ES-I3 (cell line): ENCODE results near the gene DNAJC11.
"Not testable (repeated sequence)": the region's sequence is repeated elsewhere in the genome, so short reads cannot be mapped to it uniquely, and the experiment has no call there.

Source experiments
- H3K36me3 ChIP-seq: 2 replicates; pipeline ENCODE4 v1.6.1; 2013; ENCODE audit warnings: mild to moderate bottlenecking, low read length, control low read depth, moderate library complexity; ENCODE audit not compliant: insufficient read depth
- H3K4me1 ChIP-seq: 2 replicates; pipeline ENCODE4 v1.6.1; 2013; ENCODE audit warnings: mild to moderate bottlenecking, control low read depth, low read length; ENCODE audit not compliant: insufficient read depth
- H3K9ac ChIP-seq: 2 replicates; pipeline ENCODE4 v1.6.1; 2013; ENCODE audit warnings: low read depth, mild to moderate bottlenecking, low read length, moderate library complexity
- H3K9me3 ChIP-seq: 2 replicates; pipeline ENCODE4 v1.6.1; 2013; ENCODE audit warnings: mild to moderate bottlenecking, low read length, moderate library complexity; ENCODE audit not compliant: control insufficient read depth, insufficient read depth

DNAJC11 gene

DNA sequence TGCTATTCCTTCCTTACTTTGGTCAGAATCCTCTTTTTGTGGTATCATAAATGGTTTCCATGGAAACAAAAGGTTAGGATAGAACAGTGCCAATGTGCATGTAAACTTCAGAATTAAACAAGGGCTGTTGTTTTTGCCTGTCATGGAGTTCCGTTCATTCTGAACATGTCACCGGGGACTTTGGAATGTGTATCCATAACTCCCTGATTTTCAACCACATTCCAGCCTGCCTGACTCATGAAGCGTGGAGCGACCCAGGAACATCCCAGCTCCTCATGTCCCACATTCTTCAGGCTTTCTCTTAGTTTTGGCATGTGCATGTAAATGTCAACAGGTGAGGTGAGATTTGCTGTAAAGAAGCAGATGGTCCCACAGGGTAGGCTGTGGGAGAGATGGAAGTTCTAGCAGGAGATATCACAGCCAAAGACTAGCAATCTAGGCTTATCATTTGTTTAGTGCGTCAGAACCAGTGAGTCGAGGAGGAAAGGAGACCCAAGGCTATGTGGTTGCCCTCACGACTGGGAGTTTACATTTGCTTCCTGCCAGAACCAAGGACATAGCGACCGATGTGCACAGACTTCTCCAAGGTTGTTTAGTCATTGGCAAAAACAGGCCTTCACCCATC, 23.0 kb upstream of the DNAJC11 start:
- no peaks in the 10 kb centered on the region for H3K9me3 ChIP-seq
- H3K9ac ChIP-seq: no peak overlapping the region
- H3K36me3 ChIP-seq: no peaks in the 10 kb centered on the region
- peaks cover 9% of the 10 kb centered on the region for H3K4me1 ChIP-seq

DNA sequence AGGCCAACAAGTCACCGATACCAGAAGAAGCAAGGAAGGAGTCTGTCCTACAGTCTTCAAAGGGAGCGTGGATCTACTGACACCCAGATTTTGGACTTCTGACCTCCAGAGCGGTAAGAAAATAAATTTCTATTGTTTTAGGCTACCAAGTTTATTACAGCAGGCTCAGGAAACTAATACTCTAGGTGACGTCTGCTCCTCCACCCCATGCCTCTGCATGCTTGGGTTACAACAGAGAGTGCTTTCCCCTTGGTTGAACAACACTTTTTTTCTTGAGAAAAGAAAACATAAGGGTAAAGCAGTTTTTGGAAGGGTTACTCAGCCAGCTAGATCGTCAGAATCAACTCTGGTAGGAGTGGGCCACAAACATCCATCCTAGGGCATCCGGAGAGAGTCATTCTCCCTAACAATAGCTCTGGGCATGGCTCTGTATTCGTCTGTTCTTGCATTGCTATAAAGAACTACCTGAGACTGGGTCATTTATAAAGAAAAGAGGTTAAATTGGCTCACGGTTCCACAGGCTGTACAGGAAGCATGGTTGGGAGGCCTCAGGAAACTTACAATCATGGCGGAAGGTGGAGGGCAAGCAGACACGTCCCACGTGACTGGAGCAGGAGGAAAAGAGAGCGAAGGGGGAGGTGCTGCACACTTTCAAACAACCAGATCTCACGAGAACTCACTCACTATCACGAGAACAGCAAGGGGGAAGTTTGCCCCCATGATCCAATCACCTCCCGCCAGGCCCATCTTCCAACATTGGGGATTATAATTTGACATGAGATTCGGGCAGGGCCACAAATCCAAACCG, 22.2 kb upstream of the DNAJC11 start:
- Histone ChIP-seq H3K9me3 (no peaks in the 10 kb centered on the region), H3K36me3 (no peaks in the 10 kb centered on the region), H3K9ac (no peak overlapping the region), H3K4me1 (peaks cover 9% of the 10 kb centered on the region)

DNA sequence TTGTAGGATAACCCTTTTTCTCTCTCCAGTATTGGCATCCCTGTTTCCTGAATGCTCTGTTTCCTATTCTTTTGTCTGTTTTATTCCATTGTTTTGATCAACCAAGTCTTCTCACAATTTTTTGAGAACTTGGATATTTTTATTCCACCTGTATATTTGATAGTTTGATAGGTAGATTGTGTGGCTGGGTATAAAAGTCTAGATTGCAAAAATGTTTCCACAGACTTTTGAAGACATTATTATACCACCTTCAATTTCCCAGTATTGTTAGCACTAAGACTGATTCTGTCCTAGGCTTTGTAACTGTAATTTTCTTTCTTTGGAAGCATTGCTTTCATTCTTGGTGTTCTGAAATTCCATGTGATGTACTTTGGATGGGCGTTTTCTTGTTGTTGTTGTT, 9.6 kb upstream of the DNAJC11 start:
- Histone ChIP-seq H3K4me1 (no peaks in the 10 kb centered on the region), H3K9ac (no peak overlapping the region), H3K9me3 (peaks cover 2% of the 10 kb centered on the region; the same call in 1 of the 2 replicates), H3K36me3 (no peaks in the 10 kb centered on the region)

DNA sequence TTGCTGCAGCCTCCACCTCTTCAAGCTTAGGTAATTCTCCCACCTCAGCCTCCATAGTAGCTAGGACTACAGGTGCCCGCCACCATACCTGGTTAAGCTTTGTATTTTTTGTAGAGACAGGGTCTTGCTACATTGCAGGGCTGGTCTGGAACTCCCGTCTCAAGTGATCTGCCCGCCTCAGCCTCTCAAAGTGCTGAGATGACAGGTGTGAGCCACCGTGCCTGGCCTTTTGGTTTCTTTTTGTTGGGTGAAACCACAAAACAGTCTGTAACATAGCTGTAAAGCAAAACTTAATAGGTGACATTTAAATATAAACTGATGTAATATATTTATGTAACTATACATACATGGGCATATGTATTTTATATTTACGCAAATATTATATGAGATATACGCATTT, 3.1 kb upstream of the DNAJC11 start:
- no peaks in the 10 kb centered on the region for H3K36me3 ChIP-seq
- H3K9me3 ChIP-seq: no peaks in the 10 kb centered on the region

DNA sequence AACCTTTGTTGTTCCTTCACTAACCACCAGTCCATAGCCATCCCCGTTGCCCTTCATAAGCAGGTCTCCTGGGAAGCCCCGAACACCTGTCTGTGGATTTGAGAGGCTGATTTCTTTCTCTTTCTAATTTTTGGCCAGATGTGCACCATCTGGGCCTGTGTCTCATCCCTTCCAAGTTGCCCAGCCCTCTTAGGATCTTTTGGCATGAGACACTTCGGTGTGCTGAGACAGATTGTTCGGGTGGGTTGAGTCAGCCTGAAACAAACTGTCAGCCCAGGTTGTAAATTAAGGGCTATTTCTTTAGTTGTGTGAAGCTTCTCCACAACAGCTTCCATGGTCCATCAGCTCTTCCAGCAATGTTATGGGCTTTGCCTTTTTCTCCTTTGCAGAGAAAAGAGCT, 1.4 kb upstream of the DNAJC11 start:
- no peaks in the 10 kb centered on the region for H3K36me3 ChIP-seq
- no peak overlapping the region for H3K9ac ChIP-seq
- 0 out of 2 replicates have a peak, but pooled peaks cover 3% of the 10 kb centered on the region for H3K4me1 ChIP-seq
- no peaks in the 10 kb centered on the region for H3K9me3 ChIP-seq

More for the DNA sequence above, 3.1 kb upstream of the DNAJC11 start:
- H3K4me1 ChIP-seq: 0 out of 2 replicates have a peak, but pooled peaks cover 3% of the 10 kb centered on the region
- no peak overlapping the region for H3K9ac ChIP-seq

DNA sequence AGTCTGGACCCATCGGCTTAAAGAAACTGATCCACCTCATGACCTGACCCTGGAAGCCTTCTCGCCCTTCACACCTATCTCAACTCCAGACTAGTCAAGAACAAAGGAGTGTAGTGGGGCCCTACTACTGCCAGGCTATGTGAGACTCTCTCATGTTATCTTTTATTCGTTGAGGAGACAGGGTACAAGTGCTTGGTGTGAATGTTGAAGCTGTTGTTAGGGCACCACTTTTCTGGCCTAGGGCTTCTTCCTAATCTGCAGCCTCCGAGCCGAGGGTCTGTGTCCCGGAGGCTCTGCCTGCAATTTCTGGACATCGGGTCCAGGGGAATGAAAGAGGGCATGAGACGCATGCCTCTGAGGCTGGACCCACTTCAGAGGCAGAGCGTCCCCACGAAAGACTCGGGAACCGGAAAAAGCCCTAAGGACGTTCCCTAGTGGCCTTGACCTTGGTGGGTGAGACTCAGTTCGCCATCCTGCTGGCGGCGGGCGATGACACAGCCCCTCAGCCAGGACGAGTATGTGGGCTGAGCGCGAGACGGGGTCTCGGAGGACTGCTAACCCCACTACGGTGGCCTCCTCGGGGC, 671 bp downstream of the DNAJC11 start:
- Histone ChIP-seq H3K36me3 (no peaks in the 10 kb centered on the region), H3K9me3 (no peaks in the 10 kb centered on the region), H3K9ac (peak overlapping the region; percentile 87)

DNA sequence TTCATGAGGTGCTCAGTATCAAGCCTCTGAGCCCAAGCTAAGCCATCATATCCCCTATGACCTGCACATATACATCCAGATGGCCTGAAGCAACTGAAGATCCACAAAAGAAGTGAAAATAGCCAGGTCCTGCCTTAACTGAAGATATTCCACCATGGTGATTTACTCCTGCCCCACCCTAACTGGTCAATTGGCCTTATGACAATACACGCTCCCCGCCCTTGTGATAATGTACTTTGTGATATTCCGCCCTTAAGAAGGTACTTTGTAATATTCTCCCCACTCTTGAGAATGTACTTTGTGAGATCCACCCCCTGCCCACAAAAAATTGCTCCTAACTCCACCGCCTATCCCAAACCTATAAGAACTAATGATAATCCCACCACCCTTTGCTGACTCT, 1.7 kb downstream of the DNAJC11 start:
- H3K9me3 ChIP-seq, H3K4me1 ChIP-seq, H3K9ac ChIP-seq, H3K36me3 ChIP-seq: not testable (repeated sequence)

More for the DNA sequence above, 671 bp downstream of the DNAJC11 start:
- 0 out of 2 replicates have a peak, but pooled peaks cover 3% of the 10 kb centered on the region for H3K4me1 ChIP-seq

DNA sequence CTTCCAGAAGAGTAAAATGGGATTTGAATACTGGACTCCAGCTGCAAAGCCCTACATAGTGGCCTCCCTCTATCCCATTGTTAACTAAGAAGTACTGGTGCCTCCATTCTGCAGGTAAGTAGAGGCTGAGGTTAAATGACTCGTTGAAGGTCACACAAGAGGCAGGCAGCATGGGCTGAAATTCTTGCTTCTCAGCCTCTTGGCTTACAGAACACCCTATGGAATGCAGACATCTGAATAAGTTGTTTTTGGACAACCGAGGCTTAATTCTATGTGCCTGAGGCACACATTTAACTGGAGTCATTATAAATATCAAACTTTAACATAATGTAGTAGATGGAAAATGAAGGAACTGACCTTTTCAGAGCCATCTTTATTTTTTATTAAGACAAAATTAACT, 5.7 kb downstream of the DNAJC11 start:
- H3K9ac ChIP-seq: no peak overlapping the region
- no peaks in the 10 kb centered on the region for H3K36me3 ChIP-seq
- peaks cover 3% of the 10 kb centered on the region; the same call in 1 of the 2 replicates for H3K4me1 ChIP-seq
- no peaks in the 10 kb centered on the region for H3K9me3 ChIP-seq

DNA sequence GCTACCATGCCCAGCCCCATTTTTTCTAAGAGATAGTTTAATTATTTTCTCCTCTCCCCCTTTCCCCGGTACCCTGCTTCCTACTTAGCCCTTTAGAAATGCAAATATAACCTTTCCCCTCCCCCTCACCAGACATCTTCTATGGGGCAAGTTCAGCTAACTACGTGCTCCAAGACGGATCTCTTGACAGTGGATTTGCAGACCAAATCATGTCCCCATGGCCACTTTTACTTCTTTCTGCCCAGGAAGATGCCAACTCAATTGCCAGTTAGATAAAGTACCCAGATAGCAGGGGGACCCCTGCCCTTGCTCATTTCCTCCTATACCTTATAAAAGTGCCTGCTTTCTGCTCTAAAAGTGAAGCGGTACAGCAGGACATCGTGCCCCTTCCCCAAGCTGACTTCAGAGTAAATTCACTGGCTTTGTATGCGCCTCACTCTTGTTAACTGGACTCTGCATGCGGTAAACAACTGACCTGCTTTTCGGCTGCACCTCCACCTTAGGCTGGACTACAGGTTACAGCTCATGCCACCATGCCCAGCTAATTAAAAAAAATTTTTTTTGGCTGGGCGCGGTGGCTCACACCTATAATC, 7.4 kb downstream of the DNAJC11 start:
- no peaks in the 10 kb centered on the region for H3K9me3 ChIP-seq
- peak overlapping the region; percentile 26 for H3K9ac ChIP-seq

DNA sequence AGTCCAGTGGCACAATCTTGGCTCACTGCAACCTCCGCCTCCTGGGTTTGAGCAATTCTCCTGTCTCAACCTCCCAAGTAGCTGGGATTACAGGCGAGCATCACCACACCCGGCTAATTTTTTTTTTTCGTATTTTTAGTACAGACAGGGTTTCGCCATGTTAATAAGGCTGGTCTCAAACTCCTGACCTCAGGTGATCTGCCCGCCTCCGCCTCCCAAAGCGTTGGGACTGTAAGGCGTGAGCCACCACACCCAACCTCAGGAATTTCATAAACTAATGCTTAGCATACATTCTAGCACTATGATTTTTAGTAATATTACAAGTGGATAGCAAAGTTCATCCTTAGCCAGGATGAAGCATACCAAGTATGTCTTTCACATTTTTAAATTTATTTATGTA, 8.7 kb downstream of the DNAJC11 start:
- H3K4me1 ChIP-seq: no peaks in the 10 kb centered on the region; the same call in none of the 2 replicates
- H3K9ac ChIP-seq: no peak overlapping the region
- no peaks in the 10 kb centered on the region for H3K9me3 ChIP-seq
- no peaks in the 10 kb centered on the region for H3K36me3 ChIP-seq

More for the DNA sequence above, 7.4 kb downstream of the DNAJC11 start:
- H3K4me1 ChIP-seq: no peaks in the 10 kb centered on the region; the same call in 1 of the 2 replicates
- no peaks in the 10 kb centered on the region for H3K36me3 ChIP-seq

DNA sequence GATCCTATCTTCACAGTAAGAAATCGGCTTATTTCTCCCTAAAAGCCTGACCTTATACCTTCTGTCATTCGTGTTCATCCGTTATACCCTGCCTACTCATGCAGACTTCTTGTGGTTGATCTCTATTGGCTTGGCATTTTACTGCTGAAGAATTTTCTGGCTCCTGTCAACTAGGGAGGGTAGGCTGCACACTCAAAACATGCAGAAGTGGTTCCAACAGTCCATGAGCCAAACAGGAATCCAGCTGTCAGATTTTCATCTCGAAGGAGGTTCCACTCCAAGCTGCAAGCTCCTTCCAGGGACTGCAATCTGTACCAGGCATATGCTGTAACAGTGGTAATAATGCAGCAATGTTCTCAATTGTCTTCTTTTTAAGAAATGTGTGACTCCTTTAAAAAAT, 10.1 kb downstream of the DNAJC11 start:
- Histone ChIP-seq H3K36me3 (no peaks in the 10 kb centered on the region), H3K9me3 (no peaks in the 10 kb centered on the region), H3K9ac (no peak overlapping the region), H3K4me1 (no peaks in the 10 kb centered on the region; the same call in none of the 2 replicates)

DNA sequence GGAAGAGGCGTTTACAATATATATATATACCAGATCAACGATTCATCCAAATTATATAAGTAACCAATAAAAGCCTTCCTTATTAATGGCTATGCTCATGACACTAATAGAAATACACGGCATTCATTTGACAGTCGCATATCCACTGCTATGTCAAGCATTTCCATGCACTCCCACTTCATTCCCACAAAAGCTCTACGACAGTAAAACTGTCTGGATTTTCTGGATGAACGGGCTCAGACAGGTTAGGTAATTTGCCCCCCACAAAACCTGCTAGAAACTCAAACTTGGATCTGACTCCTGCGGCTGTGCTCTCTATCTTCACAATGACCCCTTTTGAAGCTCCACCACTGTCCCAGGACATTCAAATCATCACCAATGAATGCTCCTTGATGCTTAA, 11.4 kb downstream of the DNAJC11 start:
- no peaks in the 10 kb centered on the region for H3K9me3 ChIP-seq
- H3K4me1 ChIP-seq: no peaks in the 10 kb centered on the region; the same call in none of the 2 replicates
- H3K36me3 ChIP-seq: no peaks in the 10 kb centered on the region
- H3K9ac ChIP-seq: no peak overlapping the region

DNA sequence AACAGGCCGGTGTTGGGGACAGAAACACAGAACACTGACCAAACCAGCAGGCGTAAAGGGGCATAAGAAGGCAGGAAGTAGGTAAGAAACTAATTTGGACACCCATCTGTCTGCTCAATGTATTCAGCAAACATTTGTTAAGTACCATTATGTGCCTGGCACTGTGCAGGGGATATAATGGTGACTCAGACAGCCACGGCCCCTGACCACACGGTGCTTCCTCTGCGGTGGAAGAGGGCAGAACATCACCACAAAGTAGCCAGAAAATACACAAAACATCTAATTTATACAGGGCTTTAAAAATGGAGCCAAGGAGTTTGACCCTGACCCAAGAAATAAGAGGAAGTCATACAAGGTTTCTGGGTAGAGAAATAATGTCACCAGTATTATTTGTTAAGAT, 12.9 kb downstream of the DNAJC11 start:
- no peaks in the 10 kb centered on the region; the same call in none of the 2 replicates for H3K4me1 ChIP-seq
- H3K9me3 ChIP-seq: no peaks in the 10 kb centered on the region
- H3K9ac ChIP-seq: no peak overlapping the region
- no peaks in the 10 kb centered on the region for H3K36me3 ChIP-seq

DNA sequence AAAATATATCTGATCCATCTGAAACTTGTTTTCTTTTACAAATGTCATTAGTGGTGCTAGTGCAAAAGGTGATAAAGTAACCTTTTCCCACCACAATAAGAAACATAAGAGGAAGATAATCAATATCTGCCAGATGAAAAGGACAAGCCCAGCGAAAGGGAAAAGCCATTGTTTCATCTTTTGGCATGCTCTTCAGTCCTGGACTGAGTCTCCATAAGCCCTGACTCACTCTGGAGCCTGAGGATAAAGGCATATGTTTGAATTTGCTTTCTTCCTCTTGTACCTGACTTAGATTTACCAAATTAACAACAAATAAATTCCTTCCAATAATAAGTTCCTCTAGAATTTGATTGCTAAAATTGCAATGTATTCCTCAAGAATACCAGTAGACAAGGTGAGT, 13.6 kb downstream of the DNAJC11 start:
- H3K4me1 ChIP-seq: no peaks in the 10 kb centered on the region; the same call in none of the 2 replicates
- no peaks in the 10 kb centered on the region for H3K36me3 ChIP-seq
- H3K9me3 ChIP-seq: no peaks in the 10 kb centered on the region
- no peak overlapping the region for H3K9ac ChIP-seq
